ENCODE data around the gene FGFBP3. TPM values are rescaled to one million over a fixed set of nuclear protein-coding genes. Genes with fewer than 3 reads are reported as not detected.

The FGFBP3 gene
- total RNA-seq, result 0.22 TPM
- long read RNA-seq, partial matches to known transcripts, result 0 of 3 reads
- long read RNA-seq, other reads (novel, unspliced or antisense), result 3 of 3 reads

- Histone ChIP-seq H3K27ac (replicated peaks) (peak within 1 kb of the TSS; percentile 82), H3K4me3 (peak within 1 kb of the TSS; percentile 78), H3K4me1 (peaks cover 29% of the 10 kb centered on the region)
Measured at GRCh38 chr10:91909117-91909677, at the start of gene FGFBP3. TSS of gene FGFBP3 (minus strand) at chr10:91909486. CDS start at chr10:91908969, 517 bp downstream.

GRCh38 chr10:91957091-91957490, 47.8 kb upstream of the FGFBP3 start:
- H3K36me3 ChIP-seq, result peaks cover 99% of the 10 kb centered on the region

More at GRCh38 chr10:91909117-91909677, at the start of gene FGFBP3:
- Histone ChIP-seq H3K9me3 (replicated peaks) (no peaks in the 10 kb centered on the region), H3K27me3 (ENCODE audit: low read depth) (peaks cover under 1% of the 10 kb centered on the region), H3K36me3 (no peaks in the 10 kb centered on the region)
- intact Hi-C loops (cut with micrococcal nuclease), result no loop called here
- TF ChIP-seq CTCF (IDR thresholded peaks at IDR 0.05; ENCODE audit: borderline replicate concordance), result no peak
- no peak for DNase-seq

GRCh38 chr10:91955114-91955513, 45.8 kb upstream of the FGFBP3 start:
- no peak for TF ChIP-seq CTCF (IDR thresholded peaks at IDR 0.05; ENCODE audit: borderline replicate concordance)
- Histone ChIP-seq H3K27me3 (ENCODE audit: low read depth) (no peaks in the 10 kb centered on the region), H3K4me3 (no peak overlapping the region), H3K27ac (replicated peaks) (no peak overlapping the region), H3K9me3 (replicated peaks) (no peaks in the 10 kb centered on the region), H3K4me1 (no peaks in the 10 kb centered on the region), H3K36me3 (peaks cover 91% of the 10 kb centered on the region)
- DNase-seq, result no peak
- intact Hi-C loops (cut with micrococcal nuclease), result no loop called here

More at GRCh38 chr10:91957091-91957490, 47.8 kb upstream of the FGFBP3 start:
- intact Hi-C loops (cut with micrococcal nuclease), result no loop called here
- TF ChIP-seq CTCF (IDR thresholded peaks at IDR 0.05; ENCODE audit: borderline replicate concordance), result no peak
- Histone ChIP-seq H3K4me3 (no peak overlapping the region), H3K4me1 (no peaks in the 10 kb centered on the region), H3K27ac (replicated peaks) (no peak overlapping the region), H3K27me3 (ENCODE audit: low read depth) (no peaks in the 10 kb centered on the region), H3K9me3 (replicated peaks) (no peaks in the 10 kb centered on the region)
- no peak for DNase-seq

GRCh38 chr10:91953600-91954160, 44.4 kb upstream of the FGFBP3 start:
- intact Hi-C loops (cut with micrococcal nuclease), result no loop called here
- Histone ChIP-seq H3K27ac (replicated peaks) (no peak overlapping the region), H3K36me3 (peaks cover 82% of the 10 kb centered on the region), H3K9me3 (replicated peaks) (no peaks in the 10 kb centered on the region), H3K4me1 (no peaks in the 10 kb centered on the region), H3K4me3 (no peak overlapping the region), H3K27me3 (ENCODE audit: low read depth) (no peaks in the 10 kb centered on the region)
- no peak for DNase-seq
- TF ChIP-seq CTCF (IDR thresholded peaks at IDR 0.05; ENCODE audit: borderline replicate concordance), result no peak

GRCh38 chr10:91944880-91945630, 35.8 kb upstream of the FGFBP3 start:
- peaks cover 49% of the 10 kb centered on the region for H3K36me3 ChIP-seq
- DNase-seq, result no peak
- intact Hi-C loops (cut with micrococcal nuclease), result no loop called here

More at GRCh38 chr10:91944880-91945630, 35.8 kb upstream of the FGFBP3 start:
- Histone ChIP-seq H3K9me3 (replicated peaks) (no peaks in the 10 kb centered on the region), H3K4me3 (no peak overlapping the region), H3K4me1 (no peaks in the 10 kb centered on the region), H3K27ac (replicated peaks) (no peak overlapping the region), H3K27me3 (ENCODE audit: low read depth) (no peaks in the 10 kb centered on the region)
- no peak for TF ChIP-seq CTCF (IDR thresholded peaks at IDR 0.05; ENCODE audit: borderline replicate concordance)
